Endodermal cell (in vitro differentiated cells): Measurements from ENCODE around the gene CTNND2. TPM values are rescaled to one million over a fixed set of nuclear protein-coding genes. Genes with fewer than 3 reads are reported as not detected.

Source experiments
- DNase-seq: peaks from one replicate; pipeline ENCODE4 v3.0.0-alpha.2; 2017
- H3K27ac ChIP-seq: 2 replicates; pipeline ENCODE4 v1.5.1; 2013; ENCODE audit warnings: mild to moderate bottlenecking, low read depth, low read length, moderate library complexity
- H3K27me3 ChIP-seq: 2 replicates; pipeline ENCODE4 v1.6.1; 2013; ENCODE audit warnings: mild to moderate bottlenecking, low read length, moderate library complexity; ENCODE audit not compliant: insufficient read depth, control insufficient read depth, poor library complexity, severe bottlenecking
- H3K36me3 ChIP-seq: 2 replicates; pipeline ENCODE4 v1.7.0; 2013; ENCODE audit warnings: mild to moderate bottlenecking, low read length, moderate library complexity; ENCODE audit not compliant: control insufficient read depth, insufficient read depth
- H3K4me1 ChIP-seq: one replicate; pipeline ENCODE4 v1.7.0; 2013; ENCODE audit warnings: low read length; ENCODE audit not compliant: control insufficient read depth, insufficient read depth
- H3K4me3 ChIP-seq: 2 replicates; pipeline ENCODE4 v1.5.1; 2013; ENCODE audit warnings: mild to moderate bottlenecking, low read length, moderate library complexity
- H3K9ac ChIP-seq: 2 replicates; pipeline ENCODE4 v1.6.1; 2013; ENCODE audit warnings: mild to moderate bottlenecking, low read length, moderate library complexity; ENCODE audit not compliant: poor library complexity, severe bottlenecking; ENCODE audit errors: extremely low read depth
- H3K9me3 ChIP-seq: 2 replicates; pipeline ENCODE4 v1.6.1; 2013; ENCODE audit warnings: mild to moderate bottlenecking, low read length, moderate library complexity; ENCODE audit not compliant: control insufficient read depth
- H3K27ac Mint-ChIP-seq: 2 replicates; pipeline ENCODE4 v1.8.0; 2020; ENCODE audit warnings: mixed read lengths
- H3K27me3 Mint-ChIP-seq: 2 replicates; pipeline ENCODE4 v1.8.0; 2021; ENCODE audit warnings: mild to moderate bottlenecking, mixed read lengths; ENCODE audit not compliant: insufficient read depth
- H3K36me3 Mint-ChIP-seq: 2 replicates; pipeline ENCODE4 v1.8.0; 2020; ENCODE audit warnings: low read depth, mixed read lengths
- H3K4me1 Mint-ChIP-seq: 2 replicates; pipeline ENCODE4 v1.8.0; 2020; ENCODE audit warnings: mixed read lengths
- H3K4me3 Mint-ChIP-seq: 2 replicates; pipeline ENCODE4 v1.8.0; 2020; ENCODE audit warnings: mild to moderate bottlenecking, moderate library complexity, mixed read lengths
- H3K9me3 Mint-ChIP-seq: 2 replicates; pipeline ENCODE4 v1.8.0; 2020; ENCODE audit warnings: mild to moderate bottlenecking, mixed read lengths
- CTCF ChIP-seq: fragments of 200-600 bp; sonication (generic); conservative IDR thresholded peaks from 2 replicates; pipeline ENCODE4 v1.5.0; 2021; ENCODE audit warnings: antibody characterized with exemption, mild to moderate bottlenecking
- WGBS, 2 experiments: methylation state at CpG; one replicate each; pipeline versions ENCODE4 v1.1.5 to v1.1.7; 2013; ENCODE audit warnings: missing lambda C conversion rate in 2 of 2, mixed read lengths in 1 of 2; ENCODE audit not compliant: insufficient coverage in 1 of 2, insufficient read length in 1 of 2; 5-methylcytosine and 5-hydroxymethylcytosine counted together
- total RNA-seq, 2 donors: library from RNA; stranded (reverse); fragmentation: NEBNext Ultra II Directional in 1 of 2; extraction: Animal tissue kit (Norgen Biotek cat#: 25700) in 1 of 2; gene quantifications; 2 replicates in 1 of 2; 3 replicates in 1 of 2; pipeline ENCODE4 v1.2.1, GENCODE V29; 2021

CTNND2 gene
- total RNA-seq, 2 donors from 2014 or later, result 6.5 to 10.3 TPM

DNA sequence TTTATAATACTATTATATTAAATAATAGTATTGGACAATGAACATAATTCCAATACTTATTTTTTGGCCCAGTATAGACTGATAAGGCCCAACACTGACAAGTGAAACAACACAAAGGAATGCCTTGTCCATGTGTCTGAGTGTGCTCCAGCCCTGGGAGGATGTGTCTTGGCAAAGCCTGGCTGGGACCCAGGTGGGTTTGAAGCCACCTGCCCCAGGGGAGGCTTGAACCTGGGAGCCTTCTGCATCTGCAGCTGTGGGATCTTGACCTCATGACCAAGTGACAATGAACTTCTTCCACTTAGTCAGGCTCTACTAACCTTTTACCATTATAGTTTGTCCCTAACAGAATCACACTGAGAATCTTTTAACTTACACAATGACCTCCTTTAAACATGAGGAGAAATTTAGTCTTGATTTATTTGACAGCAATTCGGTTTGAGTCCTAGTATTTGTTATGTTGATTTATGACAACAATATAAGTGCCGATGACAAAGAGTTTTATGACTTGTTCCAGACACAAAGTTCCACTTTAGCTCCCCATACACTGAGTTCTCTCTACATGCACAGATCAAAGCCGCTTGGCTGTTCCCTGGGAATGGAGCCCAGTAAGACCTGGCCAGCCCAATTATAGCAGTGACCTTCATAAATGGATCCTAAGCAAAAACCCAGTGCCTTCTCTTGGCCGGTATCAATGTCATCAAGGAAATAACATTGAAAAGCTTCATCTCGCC is 294.5 kb downstream of the CTNND2 start:
- Mint-ChIP-seq H3K36me3 (no peaks in the 10 kb centered on the region), H3K27me3 (no peaks in the 10 kb centered on the region), H3K27ac (no peak overlapping the region), H3K4me1 (no peaks in the 10 kb centered on the region), H3K9me3 (no peaks in the 10 kb centered on the region), H3K4me3 (no peak overlapping the region)
- Histone ChIP-seq H3K27ac (no peak overlapping the region), H3K27me3 (no peaks in the 10 kb centered on the region), H3K4me3 (no peak overlapping the region), H3K9ac (no peak overlapping the region), H3K4me1 (no peaks in the 10 kb centered on the region), H3K36me3 (no peaks in the 10 kb centered on the region), H3K9me3 (no peaks in the 10 kb centered on the region)
- WGBS, 2 experiments, result 92% methylated on average over 5 of the region's 5 CpGs; no CpG with 5 or more reads in 1 of the 2 experiments
- DNase-seq, result no peak
- TF ChIP-seq CTCF, result no peak

- no peaks in the 10 kb centered on the region for H3K4me1 ChIP-seq
- TF ChIP-seq CTCF, result no peak
- Mint-ChIP-seq H3K27ac (no peak overlapping the region), H3K27me3 (no peaks in the 10 kb centered on the region), H3K4me3 (no peak overlapping the region), H3K9me3 (no peaks in the 10 kb centered on the region), H3K4me1 (no peaks in the 10 kb centered on the region), H3K36me3 (no peaks in the 10 kb centered on the region)
- H3K9me3 ChIP-seq, result no peaks in the 10 kb centered on the region
- H3K4me3 ChIP-seq, result no peak overlapping the region
- H3K36me3 ChIP-seq, result no peaks in the 10 kb centered on the region
- H3K27ac ChIP-seq, result no peak overlapping the region
- H3K9ac ChIP-seq, result no peak overlapping the region
- no peak for DNase-seq
- no peaks in the 10 kb centered on the region for H3K27me3 ChIP-seq
Measured at GRCh38 chr5:11608530-11608929, 295.7 kb downstream of the CTNND2 start.

DNA sequence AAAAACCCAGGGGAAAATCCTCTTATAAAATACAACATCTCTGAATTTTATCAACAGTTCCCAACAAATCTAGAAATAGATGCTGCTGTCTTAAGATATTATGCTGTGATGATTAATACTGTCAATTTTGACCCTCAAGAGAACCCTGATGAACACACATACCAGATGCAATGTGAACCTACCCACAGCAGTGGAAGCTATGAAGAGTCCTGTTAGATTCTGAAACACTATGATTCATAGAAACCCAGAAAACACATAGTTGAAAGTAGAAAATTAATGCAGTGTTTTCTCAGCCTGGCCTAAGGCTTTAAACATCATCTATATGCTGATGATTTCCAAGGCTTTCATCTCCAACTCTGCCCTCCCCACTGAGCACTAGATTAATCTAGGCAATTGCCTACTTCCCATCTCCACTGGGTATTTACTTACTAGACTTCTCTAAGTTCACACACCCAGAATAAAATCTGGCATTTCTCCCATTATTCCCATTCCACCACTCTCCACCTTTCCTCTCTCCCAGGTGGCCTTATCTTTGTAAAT is 296.2 kb downstream of the CTNND2 start:
- Mint-ChIP-seq H3K4me1 (no peaks in the 10 kb centered on the region), H3K9me3 (no peaks in the 10 kb centered on the region), H3K27me3 (no peaks in the 10 kb centered on the region), H3K27ac (no peak overlapping the region), H3K4me3 (no peak overlapping the region), H3K36me3 (no peaks in the 10 kb centered on the region)
- Histone ChIP-seq H3K4me3 (no peak overlapping the region), H3K9me3 (no peaks in the 10 kb centered on the region), H3K4me1 (no peaks in the 10 kb centered on the region), H3K27ac (no peak overlapping the region), H3K36me3 (no peaks in the 10 kb centered on the region), H3K27me3 (no peaks in the 10 kb centered on the region), H3K9ac (no peak overlapping the region)
- TF ChIP-seq CTCF, result no peak
- no peak for DNase-seq
